Heart right ventricle (tissue), 16 donors: ENCODE measurements around the gene C1QTNF1. TPM values are rescaled to one million over a fixed set of nuclear protein-coding genes. Genes with fewer than 3 reads are reported as not detected.

Experiments
- ATAC-seq, 8 donors: fragments of 200-7000 bp; cut with Tn5 transposase; one replicate each; pipeline ENCODE4 v1.9.1; 2020; ENCODE audit warnings: mild to moderate bottlenecking in 8 of 8, moderate library complexity in 8 of 8, moderate number of reproducible peaks in 1 of 8
- DNase-seq, 2 donors: peaks; one replicate each; pipeline ENCODE4 v3.0.0-alpha.2; 2020
- H3K27ac ChIP-seq, 10 donors: fragments of 200-600 bp; sonication (generic) in 2 of 10; one replicate each; pipeline versions ENCODE4 v1.5.0 to v1.8.0; 2020 to 2022; ENCODE audit warnings: mild to moderate bottlenecking in 3 of 10
- H3K27me3 ChIP-seq, 7 donors: fragments of 200-600 bp; one replicate each; pipeline ENCODE4 v1.8.0; 2021 to 2022; ENCODE audit warnings: mild to moderate bottlenecking in 2 of 7
- H3K36me3 ChIP-seq, 9 donors: fragments of 200-600 bp; sonication (generic) in 1 of 9; one replicate each; pipeline versions ENCODE4 v1.5.0 to v1.8.0; 2020 to 2022; ENCODE audit warnings: mild to moderate bottlenecking in 2 of 9
- H3K4me1 ChIP-seq, 9 donors: fragments of 200-600 bp; sonication (generic) in 1 of 9; one replicate each; pipeline versions ENCODE4 v1.5.0 to v1.8.0; 2020 to 2022; ENCODE audit warnings: mild to moderate bottlenecking in 4 of 9
- H3K4me3 ChIP-seq, 10 donors: fragments of 200-600 bp; sonication (generic) in 2 of 10; one replicate each; pipeline versions ENCODE4 v1.5.0 to v1.8.0; 2020 to 2022; ENCODE audit warnings: mild to moderate bottlenecking in 7 of 10, moderate library complexity in 2 of 10
- H3K9me3 ChIP-seq, 11 donors: fragments of 200-600 bp in 10 of 11; sonication (generic) in 2 of 11; one replicate each; pipeline versions ENCODE4 v1.5.0 to v1.8.0; 2013 to 2022; ENCODE audit warnings: mild to moderate bottlenecking in 2 of 11, control low read depth in 1 of 11, moderate library complexity in 1 of 11
- CTCF ChIP-seq, 9 donors: fragments of 200-600 bp; sonication (generic) in 2 of 9; IDR thresholded peaks; one replicate each; pipeline versions ENCODE4 v1.5.0 to v1.8.0; 2021 to 2022; ENCODE audit warnings: antibody characterized with exemption in 9 of 9, mild to moderate bottlenecking in 5 of 9, moderate library complexity in 1 of 9
- WGBS, 2 donors: extraction: QIAGEN DNeasy Blood & Tissue Kit; methylation state at CpG; one replicate each; pipeline ENCODE4 v1.1.7; 2013; ENCODE audit warnings: inconsistent platforms in 1 of 2; 5-methylcytosine and 5-hydroxymethylcytosine counted together
- intact Hi-C, 10 donors: fragments of 100-400 bp; cut with DNase I; formaldehyde crosslinking; loops; one replicate each; pipeline versions ENCODE4 v1.11.1 to v1.14.2; 2022
- polyA plus RNA-seq, 2 donors: library from polyadenylated mRNA; stranded (reverse); fragments of 200-250 nt; gene quantifications; one replicate each; pipeline ENCODE4 v1.2.3, GENCODE V29; 2013
- total RNA-seq, 10 donors: library from RNA; stranded (reverse); fragmentation: NEBNext Ultra II Directional in 3 of 10; extraction: Animal tissue kit (Norgen Biotek cat#: 25700) in 3 of 10; gene quantifications; one replicate each; pipeline versions ENCODE4 v1.2.1 to v1.2.4, GENCODE V29; 2021 to 2023
- donor health status: Arrhythmogenic right ventricular cardiomyopathy.
- donor health status: ischemic (EF 13 %, LVEDD 7.1; RV severe dilation, severe dysfunction).
- donor health status: healthy with polysubstance abuse.
- donor health status: DM: no; HTN: yes; CAD: no.
- donor health status: DM: no; HTN: no; CAD: no.
- donor health status: ischemic (EF 25% LVEDD 6.9; RV normal size, moderate dysfunction).
- donor health status: ischemic (EF 25% LVEDD 5.7; RV mildly dilated, moderate dysfunction).
- donor health status: healthy.
- donor health status: DM: yes; HTN: yes; CAD: no.
- donor health status: Ischemic cardiomyopathy.
- donor health status: ischemic (EF 35%, LVEDD 5.7; RV mildly dilated, moderate dysfunction).
- donor health status: nonischemic (EF 11% LVEDD 7.7; RV severe dilation, severe dysfunction).
- donor health status: DM: yes; HTN: yes; CAD: no.
- donor health status: PGD.
- donor health status: ischemic (EF 29% LVEDD 5.4; RV normal size, mild dysfunction).
- donor health status: nonischemic (EF 23%, LVEDD 6.1; RV moderate dilation, normal function).

The C1QTNF1 gene
- total and polyA plus RNA-seq, 12 donors = 29.3 to 685 (median 67.3) TPM

DNA sequence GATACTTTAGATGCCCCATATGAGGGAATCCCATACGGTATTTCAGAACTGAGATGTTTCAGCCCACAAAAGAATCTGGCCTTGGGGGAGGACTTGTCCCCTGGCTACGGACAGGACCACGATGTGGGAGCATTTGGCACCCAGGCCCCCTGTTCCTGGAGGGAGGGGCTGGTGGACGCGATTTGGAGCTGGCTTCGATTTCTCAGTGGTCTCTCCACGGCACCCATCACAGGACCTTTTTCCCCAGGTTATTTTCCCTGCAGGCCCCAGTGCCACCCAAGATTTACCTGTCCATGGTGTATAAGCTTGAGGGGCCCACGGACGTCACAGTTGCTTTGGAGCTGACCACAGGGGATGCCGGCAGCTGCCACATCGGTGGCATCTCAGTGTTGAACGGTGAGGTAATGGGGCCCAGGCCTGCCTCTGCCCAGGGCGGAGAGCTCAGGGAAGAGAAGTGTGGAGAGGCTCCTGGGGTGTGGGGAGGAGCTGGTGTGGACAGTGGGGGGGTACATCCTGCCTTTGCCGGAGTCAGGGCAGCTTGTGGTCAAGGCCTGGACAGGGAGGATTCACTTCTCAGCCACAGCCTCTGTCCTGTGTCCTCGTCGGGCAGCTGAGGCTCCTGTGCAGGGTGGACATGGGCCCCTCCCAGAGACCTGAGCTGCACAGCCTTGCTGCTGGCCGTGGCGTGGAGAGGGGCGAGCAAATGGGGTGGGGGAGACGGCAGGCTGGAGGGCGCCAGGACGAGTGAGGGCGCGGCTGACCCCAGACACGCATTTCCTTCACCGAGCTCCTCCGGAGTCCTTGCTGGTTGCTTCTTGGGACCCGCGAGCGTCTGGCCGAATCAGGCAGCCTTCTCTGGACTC lies 60.6 kb downstream of the C1QTNF1 start:
- H3K27me3 ChIP-seq = no peaks in the 10 kb centered on the region
- no peak for ATAC-seq
- DNase-seq = peak in 1 of 2 donors; percentile 5
- intact Hi-C loops = loop anchor here in 7 of 10 donors (5.0 to 10.0 kb wide), 7 partner anchors 37 to 630 kb away; partner anchors contain the start of gene C1QTNF1 (in 1 of the 7)
- peaks cover 0 to 21% (median 10%) of the 10 kb centered on the region in 9 donors for H3K4me1 ChIP-seq
- no peak for TF ChIP-seq CTCF (IDR thresholded peaks at IDR 0.05)
- H3K27ac ChIP-seq = no peak overlapping the region
- H3K4me3 ChIP-seq = no peak overlapping the region
- no peaks in the 10 kb centered on the region for H3K9me3 ChIP-seq
- H3K36me3 ChIP-seq = peaks cover 4 to 87% (median 41%) of the 10 kb centered on the region in 9 donors
- 94% methylated on average over 31 of the region's 31 CpGs for WGBS, 2 donors

DNA sequence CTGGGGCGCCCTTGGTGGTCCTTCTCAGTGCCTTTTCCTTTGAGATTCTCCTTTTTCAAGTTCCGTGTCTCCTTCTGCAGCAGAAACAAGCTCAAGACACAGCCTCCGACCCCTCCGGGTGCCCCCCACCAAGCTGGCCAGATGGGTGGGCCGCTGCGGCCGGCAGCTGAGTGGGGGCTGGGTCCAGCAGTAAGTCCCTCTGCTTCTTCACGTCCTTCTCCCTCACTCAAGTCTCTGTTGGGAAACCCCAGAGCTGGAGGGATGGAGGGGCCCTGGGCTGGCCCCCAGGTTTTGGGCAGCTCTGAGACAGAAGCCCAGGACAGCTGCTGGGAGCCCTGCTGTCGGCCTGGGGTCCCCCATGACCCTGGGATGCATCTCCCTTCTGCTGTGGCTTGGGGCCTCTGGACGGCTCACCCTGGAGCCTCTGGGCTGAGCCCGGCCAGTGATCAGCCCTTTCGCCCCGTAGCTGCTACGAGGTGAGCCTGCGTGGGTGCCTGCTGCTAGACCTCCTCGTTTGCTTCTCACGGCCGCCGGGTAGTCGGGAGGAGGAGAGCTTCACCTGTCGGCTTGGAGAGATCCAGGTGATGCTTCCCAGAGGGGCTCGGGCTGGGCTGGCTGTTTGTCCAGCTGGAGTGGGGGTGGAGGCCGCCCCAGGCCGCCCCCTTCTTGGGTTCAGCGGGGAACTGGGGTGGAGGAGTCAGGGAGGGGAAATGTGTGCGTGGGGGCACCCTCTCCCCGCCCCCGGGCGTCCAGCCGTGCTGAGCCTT lies 61.4 kb downstream of the C1QTNF1 start:
- Histone ChIP-seq H3K27me3 (peaks cover 0 to 4% (median 0%) of the 10 kb centered on the region in 7 donors), H3K36me3 (peaks cover 4 to 79% (median 33%) of the 10 kb centered on the region in 9 donors), H3K9me3 (no peaks in the 10 kb centered on the region), H3K27ac (no peak overlapping the region), H3K4me1 (peaks cover 0 to 28% (median 13%) of the 10 kb centered on the region in 9 donors), H3K4me3 (no peak overlapping the region)
- intact Hi-C loops = loop anchor here in 4 of 10 donors (5.0 to 10.0 kb wide), 5 partner anchors 51 to 629 kb away; no protein-coding TSS in a partner anchor
- no peak for TF ChIP-seq CTCF (IDR thresholded peaks at IDR 0.05)
- WGBS, 2 donors = 88 to 95% methylated on average over 29 to 30 of the region's 30 CpGs
- ATAC-seq = no peak
- peak in 1 of 2 donors; percentile 10 for DNase-seq

DNA sequence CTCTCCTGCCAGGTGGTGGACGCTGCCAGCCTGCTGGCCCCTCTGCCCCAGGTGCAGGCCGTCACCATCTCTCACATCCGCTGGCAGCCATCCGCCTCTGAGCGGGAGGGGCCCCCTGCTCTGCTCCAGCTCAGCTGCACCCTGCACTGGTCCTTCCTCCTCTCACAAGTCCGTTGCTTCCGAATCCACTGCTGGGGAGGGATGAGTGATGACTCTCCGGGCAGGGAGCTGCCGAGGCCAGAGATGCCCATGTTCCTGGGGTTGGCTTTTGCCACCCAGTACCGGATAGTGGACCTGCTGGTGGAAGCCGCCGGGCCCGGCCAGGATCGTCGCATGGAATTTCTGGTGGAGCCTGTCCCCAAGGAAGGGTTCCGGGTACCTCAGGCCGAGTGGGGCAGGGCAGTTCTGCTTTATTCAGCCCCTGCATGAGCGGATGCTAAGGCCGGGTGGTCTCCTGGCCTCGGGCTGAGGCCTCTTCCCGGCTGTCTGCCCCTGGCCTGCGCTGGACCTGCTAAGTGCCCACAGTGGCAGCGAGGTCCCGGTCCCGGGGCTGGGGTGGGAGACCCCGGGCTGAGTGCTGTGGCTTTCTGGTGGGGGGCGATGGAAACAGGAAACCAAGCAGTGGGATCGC lies 62.1 kb downstream of the C1QTNF1 start:
- DNase-seq (peak in 1 of 2 donors; percentile 9), ATAC-seq (no peak)
- Histone ChIP-seq H3K4me3 (no peak overlapping the region), H3K27me3 (peaks cover 0 to 9% (median 0%) of the 10 kb centered on the region in 7 donors), H3K36me3 (peaks cover 4 to 72% (median 27%) of the 10 kb centered on the region in 9 donors), H3K27ac (no peak overlapping the region), H3K4me1 (peaks cover 0 to 35% (median 15%) of the 10 kb centered on the region in 9 donors), H3K9me3 (no peaks in the 10 kb centered on the region)
- TF ChIP-seq CTCF (IDR thresholded peaks at IDR 0.05) = no peak
- intact Hi-C loops = loop anchor here in 6 of 10 donors (2.0 to 10.0 kb wide), 7 partner anchors 51 to 629 kb away; no protein-coding TSS in a partner anchor
- 94 to 95% methylated on average over 28 of the region's 28 CpGs for WGBS, 2 donors
